Activated CD8-positive, alpha-beta memory T cell treated with anti-CD3 and anti-CD28 coated beads, Interleukin-2, amount 50 U/mL, for 1 hour (primary cell): ENCODE data around the gene ACTR10.
A peak's percentile ranks its signal among the peaks of the same experiment; 100 is the strongest.
"Not testable (repeated sequence)": the region's sequence is repeated elsewhere in the genome, so short reads cannot be mapped to it uniquely, and the experiment has no call there.

Source experiments
- DNase-seq: peaks from one replicate; pipeline ENCODE4 v3.0.0-alpha.2; 2020; ENCODE audit errors: extremely low read depth

ACTR10 gene

DNA sequence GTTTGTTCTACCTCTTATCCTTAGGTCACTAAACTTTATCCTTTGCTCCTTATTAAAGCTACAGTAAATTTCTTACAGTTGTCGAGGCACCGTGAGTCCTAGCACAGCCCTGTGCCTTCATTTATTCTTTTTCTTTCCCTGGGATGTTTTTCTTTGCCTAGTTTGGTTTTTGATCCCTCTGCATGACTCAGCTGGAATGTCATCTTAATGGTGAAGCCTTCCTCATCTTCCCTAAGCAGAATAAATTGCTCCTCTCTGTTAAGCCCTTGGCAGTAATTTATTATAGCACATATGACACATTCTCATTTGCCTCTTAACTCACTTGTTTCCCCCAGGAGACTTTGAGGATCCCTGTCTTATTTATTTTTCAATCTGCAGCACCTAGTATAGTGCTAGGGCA is 16.6 kb downstream of the ACTR10 start:
- DNase-seq: no peak

GRCh38 chr14:58227096-58227819 is 27.3 kb downstream of the ACTR10 start:
- no peak for DNase-seq

DNA sequence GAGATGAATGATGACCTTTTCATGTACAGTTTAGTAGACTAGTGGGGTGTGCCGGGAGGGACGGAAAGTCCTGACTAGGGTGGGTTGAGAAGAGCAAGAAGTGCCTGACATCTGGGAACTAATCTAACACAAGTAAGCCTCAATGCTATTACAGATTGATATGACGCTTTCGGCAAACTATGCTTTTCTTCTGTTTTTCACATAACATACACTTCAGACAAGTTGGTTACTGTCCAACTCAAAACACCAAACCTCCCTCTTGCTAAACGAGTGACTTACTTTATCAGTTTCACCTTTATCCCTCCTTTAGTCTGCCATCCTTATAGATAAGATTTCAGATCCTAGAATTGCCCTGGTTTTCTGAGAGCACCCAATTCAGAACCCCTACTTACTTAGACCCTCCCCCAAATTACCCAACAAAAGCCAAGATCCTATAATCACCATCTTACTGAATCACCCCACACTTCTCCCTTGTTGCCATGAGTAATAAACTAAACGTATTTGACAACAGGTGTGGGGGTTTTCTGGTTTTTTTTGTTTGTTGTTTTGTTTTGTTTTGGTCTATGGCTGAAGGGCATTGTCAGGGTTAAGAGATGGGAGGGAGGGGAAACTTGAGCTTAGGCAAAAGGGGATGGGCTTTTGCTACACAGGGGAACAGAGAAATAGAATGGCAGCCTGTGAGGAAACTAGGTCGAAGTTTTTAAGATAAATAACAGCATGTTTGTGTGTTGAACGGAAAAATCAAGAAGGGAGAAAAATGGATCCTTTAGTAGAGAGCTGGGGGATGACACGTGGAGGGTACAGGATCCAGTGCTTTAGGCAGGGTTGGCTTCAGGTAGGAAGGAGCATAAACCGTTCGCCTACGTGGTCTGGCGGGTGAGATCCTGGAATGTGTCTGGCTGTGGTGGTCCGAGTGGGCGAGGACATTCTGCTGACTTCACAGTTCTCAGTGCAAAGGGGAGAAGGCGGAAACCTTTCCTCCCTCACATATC is 38.6 kb downstream of the ACTR10 start:
- no peak for DNase-seq

DNA sequence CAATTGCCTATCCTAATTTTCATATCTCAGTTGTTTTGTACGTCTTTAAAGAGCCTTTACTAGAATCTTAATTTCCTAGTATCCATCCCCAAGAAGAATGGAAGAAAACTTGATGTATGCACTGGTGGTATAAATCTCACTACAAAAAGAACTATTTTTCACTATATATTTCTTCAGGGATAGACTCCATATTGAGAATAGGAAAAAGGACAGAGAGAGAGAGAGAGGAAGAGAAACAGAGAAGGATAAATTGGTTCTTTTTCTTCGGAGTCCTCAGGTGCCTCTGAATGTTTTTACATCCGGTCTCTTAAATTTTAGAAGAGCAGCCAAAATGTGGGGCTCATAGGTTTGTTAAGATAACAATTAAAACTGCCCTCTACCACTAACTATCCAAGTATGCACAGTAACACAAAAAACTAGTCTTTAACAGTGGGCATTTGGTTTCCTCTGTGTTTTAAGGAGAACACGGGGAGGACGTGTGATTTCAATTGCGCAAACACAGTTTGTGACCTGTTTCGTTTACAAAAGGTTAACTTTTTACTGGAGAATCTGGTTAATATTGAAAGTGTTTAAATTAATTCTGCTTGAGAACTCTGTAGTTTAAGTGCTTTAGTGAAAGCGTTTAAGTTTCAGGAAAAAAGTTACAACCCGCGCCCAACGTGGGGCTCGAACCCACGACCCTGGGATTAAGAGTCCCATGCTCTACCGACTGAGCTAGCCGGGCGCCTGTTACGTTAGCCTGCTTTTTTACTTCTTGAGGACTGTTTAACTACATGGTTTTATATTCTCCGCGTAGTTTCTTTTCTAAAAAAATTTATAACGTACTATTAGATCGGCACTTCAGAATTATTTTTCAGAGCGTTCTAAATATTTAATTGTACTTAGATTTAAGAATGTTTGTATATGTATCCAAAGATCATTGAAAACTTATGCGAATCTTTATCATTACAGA is 39.6 kb downstream of the ACTR10 start:
- peak; percentile 51 for DNase-seq

- DNase-seq: peak; percentile 17
Measured at GRCh38 chr14:58243790-58244555, 44.0 kb downstream of the ACTR10 start.

DNA sequence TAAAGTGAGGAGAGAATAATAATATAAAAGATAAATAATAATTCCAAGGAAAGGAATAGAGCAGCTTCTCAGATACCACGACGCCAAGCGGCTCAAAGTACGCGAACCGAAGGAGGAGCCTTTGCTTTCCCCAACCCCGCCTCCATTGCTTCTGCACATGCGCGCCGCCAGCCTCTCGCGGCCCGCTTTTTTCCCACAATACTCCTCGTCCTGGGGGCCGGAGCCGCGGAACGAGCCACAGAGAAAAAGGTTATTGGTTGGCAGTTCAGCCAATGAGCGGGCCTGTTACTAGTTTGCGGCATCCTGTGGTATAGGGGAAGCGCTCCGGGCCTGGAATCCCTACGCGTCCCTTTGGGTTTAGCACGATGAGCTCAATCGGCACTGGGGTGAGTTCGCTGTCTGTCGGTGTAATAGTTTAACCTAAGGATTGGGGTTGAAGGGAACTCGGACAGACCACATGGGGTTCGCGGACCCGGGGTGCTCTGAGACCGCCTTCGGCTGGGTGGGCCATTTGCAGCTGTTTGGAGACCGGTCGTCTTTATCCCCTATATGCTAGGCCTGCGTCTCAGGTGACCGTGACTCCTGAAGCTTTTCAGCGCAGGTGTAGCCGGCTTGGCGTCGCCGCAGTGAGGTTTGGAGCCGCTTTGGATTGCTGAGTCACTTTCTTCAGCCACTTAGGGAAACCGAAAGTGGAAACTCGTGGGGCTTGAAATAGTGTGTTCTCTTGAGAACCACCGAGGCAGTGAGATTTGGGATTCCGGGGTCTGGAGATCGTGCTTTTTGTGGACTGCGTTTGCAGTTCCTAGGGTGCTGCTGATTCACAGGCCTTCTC is 44.8 kb downstream of the ACTR10 start, which contains the start of gene PSMA3:
Gene PSMA3 (plus strand): TSS at position 288 of the 832 bp plus-strand sequence. CDS start 78 bp downstream, at position 366.
- DNase-seq: peak; percentile 95

DNA sequence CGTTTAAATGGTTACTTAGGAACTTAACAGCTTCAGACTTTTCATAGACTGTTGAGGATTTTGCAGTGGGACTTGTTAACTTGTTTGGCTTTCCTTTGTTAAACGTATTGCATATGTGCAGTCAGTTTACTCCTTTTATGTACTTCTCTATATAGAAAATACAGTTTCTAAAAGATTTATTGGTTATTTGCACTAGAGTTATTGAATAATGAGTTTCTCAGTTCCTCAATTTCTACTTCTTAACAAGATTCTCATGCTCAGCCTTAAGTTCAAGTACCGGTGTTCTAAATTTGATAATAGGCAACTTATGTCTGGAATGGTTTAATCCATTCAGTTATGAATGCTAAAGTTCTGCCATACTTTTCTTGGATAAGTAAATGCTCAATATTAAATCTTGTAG is 45.6 kb downstream of the ACTR10 start:
- no peak for DNase-seq

DNA sequence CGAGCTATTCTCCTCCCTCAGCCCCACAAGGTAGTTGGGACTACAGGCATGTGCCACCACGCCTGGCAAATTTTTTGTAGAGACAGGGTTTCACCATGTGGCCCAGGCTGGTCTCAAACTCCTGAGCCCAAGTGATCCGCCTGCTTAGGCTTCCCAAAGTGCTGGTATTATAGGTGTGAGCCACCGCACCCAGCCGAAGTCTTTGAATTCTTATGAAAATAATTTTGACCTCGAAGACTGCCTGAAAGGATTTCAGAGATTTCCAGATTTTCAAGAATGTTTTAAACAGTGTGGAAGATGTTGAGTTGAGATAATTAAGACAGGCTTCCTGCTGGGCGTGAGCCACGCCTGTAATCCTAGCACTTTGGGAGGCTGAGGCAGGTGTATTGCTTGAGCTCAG is 49.7 kb downstream of the ACTR10 start:
- DNase-seq: no peak

DNA sequence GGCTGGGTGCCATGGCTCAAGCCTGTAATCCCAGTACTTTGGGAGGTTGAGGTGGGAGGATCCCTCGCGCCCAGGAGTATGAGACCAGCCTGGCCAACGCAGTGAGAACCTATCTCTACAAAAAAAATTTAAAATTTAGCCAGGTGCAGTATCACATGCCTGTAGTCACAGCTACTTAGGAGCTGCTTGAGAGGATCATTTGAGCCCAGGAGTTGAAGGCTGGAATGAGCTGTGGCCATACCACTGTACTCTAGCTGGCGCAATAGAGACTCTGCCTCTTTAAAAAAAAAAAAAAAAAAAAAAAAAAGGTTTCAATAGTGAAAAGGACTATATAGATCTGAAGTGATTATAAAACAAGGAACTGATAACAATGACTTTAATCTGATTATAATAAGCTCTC is 58.2 kb downstream of the ACTR10 start:
- no peak for DNase-seq

DNA sequence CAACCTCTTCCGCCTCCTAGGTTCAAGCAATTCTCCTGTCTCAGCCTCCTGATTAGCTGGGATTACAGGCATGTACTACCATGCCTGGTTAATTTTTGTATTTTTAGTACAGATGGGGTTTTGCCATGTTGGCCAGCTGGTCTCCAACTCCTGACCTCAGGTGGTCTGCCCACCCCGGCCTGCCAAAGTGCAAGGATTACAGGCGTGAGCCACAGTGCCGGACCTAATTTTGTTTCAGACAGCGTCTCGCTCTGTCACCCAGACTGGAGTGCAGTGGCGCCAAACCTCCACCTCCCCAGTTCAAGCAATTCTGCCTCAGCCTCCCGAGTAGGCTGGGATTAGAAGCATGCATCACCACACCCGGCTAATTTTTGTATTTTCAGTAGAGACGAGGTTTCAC is 62.1 kb downstream of the ACTR10 start:
- not testable (repeated sequence) for DNase-seq

DNA sequence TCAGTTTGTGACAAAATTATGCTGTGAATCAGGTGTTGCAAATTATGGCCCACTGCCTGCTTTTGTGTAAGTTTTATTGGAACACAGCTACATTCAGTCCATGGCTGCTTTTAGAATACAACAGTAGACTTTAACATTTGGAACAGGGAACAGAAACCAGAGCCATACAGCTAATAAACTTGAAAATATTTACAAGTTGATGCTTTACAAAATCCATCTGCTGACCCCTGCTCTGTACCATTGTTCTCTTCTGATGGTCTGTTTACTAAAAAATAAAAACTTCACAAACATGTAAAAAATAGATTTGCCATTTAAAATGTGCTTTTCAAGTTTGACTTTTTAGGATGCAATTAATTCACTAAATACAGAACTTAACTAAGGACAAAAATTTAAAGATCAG is 65.5 kb downstream of the ACTR10 start:
- no peak for DNase-seq

GRCh38 chr14:58270628-58271027 is 70.7 kb downstream of the ACTR10 start:
- DNase-seq: no peak

- DNase-seq: no peak
Measured at GRCh38 chr14:58272588-58273372, 72.8 kb downstream of the ACTR10 start.

- DNase-seq: no peak
Measured at GRCh38 chr14:58274881-58275280, 74.9 kb downstream of the ACTR10 start.

GRCh38 chr14:58275527-58276190 is 75.7 kb downstream of the ACTR10 start:
- DNase-seq: no peak

DNA sequence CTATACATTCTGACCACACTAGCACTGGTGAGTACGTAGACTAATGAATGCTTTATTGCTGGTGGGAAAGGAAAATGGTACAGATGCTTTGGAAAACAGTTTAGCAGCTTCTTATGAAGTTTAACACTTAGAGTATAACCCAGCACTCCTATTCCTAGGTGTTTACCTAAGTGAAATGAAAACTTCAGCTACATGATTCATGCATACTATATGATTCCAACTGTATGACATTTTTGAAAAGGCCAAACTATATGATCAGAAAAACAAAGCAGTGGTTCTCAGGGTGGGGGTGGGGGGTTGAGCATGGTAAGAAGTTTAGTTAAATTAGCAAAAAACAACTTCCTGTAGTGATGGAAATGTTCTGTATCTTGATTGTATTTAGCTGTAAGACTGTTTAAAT is 76.3 kb downstream of the ACTR10 start:
- no peak for DNase-seq

DNA sequence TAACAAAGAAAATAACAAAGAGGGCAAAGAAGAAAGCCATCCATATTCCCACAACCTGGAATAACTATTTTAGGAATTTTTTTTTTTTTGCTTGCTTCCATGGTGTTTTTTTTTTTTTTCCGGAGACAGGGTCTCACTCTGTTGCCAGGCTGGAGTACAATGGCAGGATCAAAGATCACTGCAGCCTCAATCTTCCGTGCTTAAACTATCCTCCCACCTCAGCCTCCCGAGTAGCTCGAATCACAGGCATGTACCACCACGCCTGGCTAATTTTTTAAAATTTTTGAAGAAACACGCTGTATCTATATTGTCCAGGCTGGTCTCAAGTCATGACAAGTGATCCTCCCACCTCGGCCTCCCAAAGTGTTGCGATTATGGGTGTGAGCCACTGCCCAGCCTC is 78.2 kb downstream of the ACTR10 start:
- DNase-seq: no peak

- no peak for DNase-seq
Measured at GRCh38 chr14:58280954-58281787, 81.2 kb downstream of the ACTR10 start.
